T-cell (primary cell): ENCODE results near the gene TMEM236. TPM values are rescaled to one million over a fixed set of nuclear protein-coding genes. Genes with fewer than 3 reads are reported as not detected.

ENCODE experiments used
- ATAC-seq, 4 experiments: fragments of 200-7000 bp in 3 of 4; fragments of 150-1000 bp in 1 of 4; cut with Tn5 transposase; replicated peaks in 1 of 4; 1 replicate in 3 of 4; 2 replicates in 1 of 4; pipeline ENCODE4 v1.10.0; 2021; ENCODE audit warnings: moderate library complexity in 3 of 4, mild to moderate bottlenecking in 2 of 4, moderate number of reproducible peaks in 1 of 4
- CTCF ChIA-PET, 2 donors: fragments of 300-600 bp; sonication (Branson Sonifier 250); formaldehyde crosslinking; loops; one replicate each; lab custom pipeline; 2022; ENCODE audit warnings: antibody characterized with exemption in 2 of 2; lab: Charles Lee
- POLR2A ChIA-PET, 2 donors: fragments of 300-600 bp; sonication (Branson Sonifier 250); formaldehyde crosslinking; loops; one replicate each; lab custom pipeline; 2022; ENCODE audit warnings: antibody characterized with exemption in 2 of 2; lab: Charles Lee
- DNase-seq, 35 experiments: peaks; one replicate each; pipeline versions ENCODE4 v3.0.0 to v3.0.0-alpha.2; 2013 to 2023
- H3K27ac ChIP-seq: one replicate; pipeline ENCODE4 v1.5.1; 2013; ENCODE audit warnings: low read length
- H3K27me3 ChIP-seq, 2 experiments: replicated peaks in 1 of 2; 1 replicate in 1 of 2; 2 replicates in 1 of 2; pipeline versions ENCODE4 v1.6.1 to v1.7.0; 2013; ENCODE audit warnings: low read length in 1 of 2, mixed read lengths in 1 of 2; ENCODE audit not compliant: control insufficient read depth in 2 of 2, insufficient read depth in 2 of 2; ENCODE audit errors: extremely low read depth in 1 of 2
- H3K36me3 ChIP-seq, 2 donors: 1 replicate in 1 of 2; 2 replicates in 1 of 2; pipeline versions ENCODE4 v1.6.1 to v1.7.0; 2013; ENCODE audit warnings: low read length in 1 of 2; ENCODE audit not compliant: control insufficient read depth in 2 of 2, insufficient read depth in 1 of 2; ENCODE audit errors: extremely low read depth in 1 of 2
- H3K4me1 ChIP-seq, 2 experiments: 1 replicate in 1 of 2; 2 replicates in 1 of 2; pipeline versions ENCODE4 v1.6.1 to v1.7.0; 2013; ENCODE audit warnings: low read length in 2 of 2, mixed read lengths in 1 of 2; ENCODE audit not compliant: insufficient read depth in 2 of 2, control insufficient read depth in 1 of 2; ENCODE audit errors: extremely low read depth in 1 of 2
- H3K4me3 ChIP-seq, 2 donors: 1 replicate in 1 of 2; 2 replicates in 1 of 2; pipeline versions ENCODE4 v1.5.1 to v1.7.0; 2013; ENCODE audit warnings: mild to moderate bottlenecking in 2 of 2, low read length in 1 of 2, moderate library complexity in 1 of 2; ENCODE audit not compliant: control insufficient read depth in 1 of 2; ENCODE audit errors: extremely low read depth in 1 of 2
- H3K9me3 ChIP-seq: 2 replicates; pipeline ENCODE4 v1.7.0; 2013
- H3K27ac Mint-ChIP-seq, 2 donors: one replicate each; pipeline ENCODE4 v1.8.0; 2020 to 2021; ENCODE audit warnings: mild to moderate bottlenecking in 2 of 2, mixed read lengths in 2 of 2
- H3K27me3 Mint-ChIP-seq, 2 donors: one replicate each; pipeline ENCODE4 v1.8.0; 2021 to 2022; ENCODE audit warnings: mixed read lengths in 2 of 2
- H3K36me3 Mint-ChIP-seq: one replicate; pipeline ENCODE4 v1.8.0; 2021; ENCODE audit warnings: mixed read lengths
- H3K4me1 Mint-ChIP-seq, 3 donors: one replicate each; pipeline ENCODE4 v1.8.0; 2020 to 2022; ENCODE audit warnings: mixed read lengths in 3 of 3, mild to moderate bottlenecking in 1 of 3
- H3K4me3 Mint-ChIP-seq, 3 donors: one replicate each; pipeline ENCODE4 v1.8.0; 2020 to 2022; ENCODE audit warnings: mild to moderate bottlenecking in 3 of 3, mixed read lengths in 3 of 3, moderate library complexity in 3 of 3
- H3K9me3 Mint-ChIP-seq, 3 donors: one replicate each; pipeline ENCODE4 v1.8.0; 2020 to 2022; ENCODE audit warnings: mixed read lengths in 3 of 3
- WGBS: methylation state at CpG from one replicate; pipeline ENCODE4 v1.1.5; 2013; ENCODE audit warnings: missing lambda C conversion rate; ENCODE audit not compliant: insufficient coverage; 5-methylcytosine and 5-hydroxymethylcytosine counted together
- total RNA-seq, 35 experiments: library from RNA in 6 of 35; stranded (reverse) in 6 of 35; fragments of 120-200 nt in 1 of 35; gene quantifications; one replicate each; pipeline versions ENCODE4 v1.2.1 to v1.2.4 and lab custom pipeline; 2013 to 2026

The TMEM236 gene
- total RNA-seq, 5 donors from 2014 or later (not counting 1 experiment from before 2014, with no cell fraction given) = 0.03 to 0.38 (median 0.07) TPM; not detected in 1

DNA sequence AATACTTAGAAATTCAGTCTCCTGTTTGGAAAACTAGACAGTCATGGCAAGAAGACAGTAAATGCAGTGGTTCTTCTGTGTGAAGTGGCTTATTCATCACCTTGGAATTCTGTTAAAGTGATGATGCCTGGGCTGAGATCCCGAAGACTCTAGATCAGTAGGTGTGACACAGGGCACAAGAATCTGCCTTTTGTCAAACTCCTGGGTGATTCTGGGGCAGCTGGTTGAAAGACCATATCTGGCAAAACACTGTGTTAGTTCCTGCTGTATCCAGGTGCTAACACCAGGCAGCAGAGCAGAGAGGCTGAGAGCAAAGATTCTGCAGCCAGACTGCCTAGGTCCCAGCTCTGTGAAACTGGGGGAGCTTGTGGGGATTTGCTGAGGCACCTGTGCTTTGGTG is 83.7 kb downstream of the TMEM236 start:
- H3K27ac Mint-ChIP-seq = no peak overlapping the region
- no peaks in the 10 kb centered on the region for H3K9me3 Mint-ChIP-seq
- 88% methylated on average over 1 of the region's 1 CpG for WGBS
- H3K27me3 Mint-ChIP-seq = peaks cover 6 to 8% of the 10 kb centered on the region in 2 donors
- no peak for ATAC-seq
- H3K36me3 ChIP-seq = no peaks in the 10 kb centered on the region
- no peaks in the 10 kb centered on the region for H3K36me3 Mint-ChIP-seq
- H3K9me3 ChIP-seq = no peaks in the 10 kb centered on the region
- H3K27me3 ChIP-seq = peaks cover 0 to 3% of the 10 kb centered on the region in 2 experiments
- no peak for DNase-seq
- H3K4me3 Mint-ChIP-seq = no peak overlapping the region
- H3K4me1 Mint-ChIP-seq = peaks cover 0 to 2% (median 0%) of the 10 kb centered on the region in 3 donors
- no peak overlapping the region for H3K27ac ChIP-seq
- no peak overlapping the region for H3K4me3 ChIP-seq
- POLR2A ChIA-PET = interaction anchor here in 1 of 2 donors (0.5 kb wide), 1 partner anchor 130 kb away, joined by 4 read pairs; no protein-coding TSS in a partner anchor
- no peaks in the 10 kb centered on the region for H3K4me1 ChIP-seq
- CTCF ChIA-PET = no interaction called here

DNA sequence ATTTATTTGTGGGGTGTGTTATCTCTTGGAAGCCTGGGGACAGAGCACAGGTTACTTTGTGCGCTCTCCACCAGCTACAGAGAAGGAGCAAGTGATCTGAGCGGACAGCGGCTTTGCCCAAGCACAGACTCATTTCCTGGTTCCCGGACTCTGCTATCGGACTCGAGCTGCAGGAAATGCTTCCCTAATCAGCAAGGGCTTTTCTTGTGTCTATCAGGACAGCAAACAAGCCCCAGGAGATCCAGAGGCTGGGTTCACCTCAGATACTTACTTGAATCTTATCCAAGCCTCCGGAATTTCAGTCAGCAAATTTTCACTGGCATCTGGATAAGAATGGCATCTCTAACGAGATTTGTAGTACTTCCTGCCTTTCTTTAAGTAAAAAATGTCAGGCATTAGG is 84.9 kb downstream of the TMEM236 start:
- H3K4me1 ChIP-seq = no peaks in the 10 kb centered on the region
- ChIA-PET CTCF (no interaction called here), POLR2A (no interaction called here)

DNA sequence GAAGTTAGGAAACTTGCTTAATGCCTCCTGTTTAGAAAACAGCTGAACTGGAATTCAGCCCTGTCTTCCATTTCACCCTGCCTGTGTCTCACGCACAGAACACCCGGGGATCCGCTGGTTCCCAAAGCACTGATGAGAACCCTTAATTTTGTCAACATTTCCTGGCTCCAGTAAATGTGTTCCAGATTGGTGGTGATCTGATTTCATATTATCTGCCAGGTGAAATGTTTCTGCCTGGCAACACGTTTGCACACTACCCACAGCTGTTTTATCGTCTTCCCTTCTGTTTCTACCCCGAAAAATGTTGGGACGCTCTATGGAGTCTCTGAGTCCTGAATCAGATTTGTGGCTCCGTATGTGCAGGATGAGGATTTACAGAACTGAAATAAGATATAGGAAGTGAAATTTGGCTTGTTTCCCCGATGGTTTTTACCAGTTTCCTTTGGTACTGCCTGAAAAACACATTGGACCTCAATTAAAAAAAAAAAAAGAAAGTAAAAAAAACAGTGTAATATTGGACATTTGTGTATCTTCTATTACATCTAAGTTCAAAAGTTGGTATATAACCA is 86.2 kb downstream of the TMEM236 start:
- Mint-ChIP-seq H3K9me3 (no peaks in the 10 kb centered on the region), H3K36me3 (no peaks in the 10 kb centered on the region), H3K27ac (no peak overlapping the region), H3K27me3 (peaks cover 6 to 8% of the 10 kb centered on the region in 2 donors), H3K4me1 (peaks cover 0 to 2% (median 0%) of the 10 kb centered on the region in 3 donors), H3K4me3 (no peak overlapping the region)
- ChIA-PET POLR2A (no interaction called here), CTCF (interaction anchor here in 1 of 2 donors (0.6 kb wide), 1 partner anchor 1686 kb away, joined by 3 read pairs; no protein-coding TSS in a partner anchor)
- no peak for DNase-seq
- no peaks in the 10 kb centered on the region for H3K36me3 ChIP-seq
- no peak overlapping the region for H3K27ac ChIP-seq
- no peaks in the 10 kb centered on the region for H3K9me3 ChIP-seq
- no peaks in the 10 kb centered on the region for H3K4me1 ChIP-seq
- H3K27me3 ChIP-seq = peaks cover 0 to 2% of the 10 kb centered on the region in 2 experiments
- H3K4me3 ChIP-seq = no peak overlapping the region
- no peak for ATAC-seq
- WGBS = 0% methylated on average over 1 of the region's 9 CpGs

More for the DNA sequence above, 84.9 kb downstream of the TMEM236 start:
- Histone ChIP-seq H3K27me3 (peaks cover 0 to 3% of the 10 kb centered on the region in 2 experiments), H3K27ac (no peak overlapping the region), H3K4me3 (no peak overlapping the region), H3K9me3 (no peaks in the 10 kb centered on the region), H3K36me3 (no peaks in the 10 kb centered on the region)
- no peaks in the 10 kb centered on the region for H3K9me3 Mint-ChIP-seq
- ATAC-seq (no peak), DNase-seq (no peak)
- H3K27ac Mint-ChIP-seq = no peak overlapping the region
- no peak overlapping the region for H3K4me3 Mint-ChIP-seq
- WGBS = 75% methylated on average over 7 of the region's 8 CpGs
- H3K27me3 Mint-ChIP-seq = peaks cover 6 to 8% of the 10 kb centered on the region in 2 donors
- peaks cover 0 to 2% (median 0%) of the 10 kb centered on the region in 3 donors for H3K4me1 Mint-ChIP-seq
- no peaks in the 10 kb centered on the region for H3K36me3 Mint-ChIP-seq

DNA sequence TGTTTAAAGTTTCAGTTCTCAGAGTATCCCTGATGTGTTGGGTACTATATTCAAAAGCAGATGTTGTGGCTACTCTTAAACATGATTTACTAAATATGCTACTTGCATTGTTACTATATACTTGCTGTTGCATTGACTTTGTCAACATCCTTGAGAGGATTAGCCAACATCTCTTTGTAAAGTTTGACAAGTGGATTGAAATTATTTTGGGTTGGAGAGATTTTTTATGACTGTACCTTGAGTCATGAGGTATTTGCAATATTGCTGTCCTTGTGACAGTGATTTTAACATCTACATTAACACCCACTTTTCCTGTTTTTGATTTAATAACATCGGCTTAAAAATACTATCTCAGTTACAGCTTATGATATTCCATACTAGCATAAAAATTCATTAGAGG is 89.0 kb downstream of the TMEM236 start:
- H3K27me3 Mint-ChIP-seq = peaks cover 6 to 17% of the 10 kb centered on the region in 2 donors
- ATAC-seq (no peak), DNase-seq (no peak)
- no peaks in the 10 kb centered on the region for H3K9me3 Mint-ChIP-seq
- H3K4me1 Mint-ChIP-seq = peaks cover 0 to 2% (median 0%) of the 10 kb centered on the region in 3 donors
- no peaks in the 10 kb centered on the region for H3K27me3 ChIP-seq
- POLR2A ChIA-PET = no interaction called here
- no peak overlapping the region for H3K27ac Mint-ChIP-seq
- H3K27ac ChIP-seq = no peak overlapping the region
- no peak overlapping the region for H3K4me3 ChIP-seq
- no peaks in the 10 kb centered on the region for H3K36me3 Mint-ChIP-seq
- no peak overlapping the region for H3K4me3 Mint-ChIP-seq
- no peaks in the 10 kb centered on the region for H3K4me1 ChIP-seq
- H3K9me3 ChIP-seq = no peaks in the 10 kb centered on the region
- CTCF ChIA-PET = no interaction called here
- no peaks in the 10 kb centered on the region for H3K36me3 ChIP-seq
- no CpG with 5 or more reads among the region's 1 CpG for WGBS

DNA sequence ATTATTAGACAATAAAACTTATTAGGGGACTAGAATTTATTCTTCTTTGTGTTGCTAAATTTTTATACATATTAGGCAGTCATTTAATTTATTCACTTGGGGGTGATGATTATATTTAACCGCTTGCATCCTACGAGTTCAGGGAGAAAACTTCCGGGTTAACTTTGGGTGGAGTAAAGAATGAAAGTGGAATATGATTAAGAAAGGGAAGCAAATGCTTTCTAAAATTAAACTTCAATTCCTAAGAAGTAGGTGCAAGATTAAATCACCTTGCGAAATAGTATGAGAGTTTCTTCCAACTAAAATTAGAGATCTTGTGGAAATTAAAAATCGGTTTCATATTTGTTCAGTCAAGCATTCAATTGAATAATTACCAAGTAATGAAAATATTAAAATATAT is 90.6 kb downstream of the TMEM236 start:
- no peak for ATAC-seq
- Mint-ChIP-seq H3K4me3 (no peak overlapping the region), H3K9me3 (no peaks in the 10 kb centered on the region), H3K27ac (no peak overlapping the region), H3K4me1 (no peaks in the 10 kb centered on the region), H3K27me3 (peaks cover 11 to 14% of the 10 kb centered on the region in 2 donors), H3K36me3 (no peaks in the 10 kb centered on the region)
- no peak for DNase-seq
- Histone ChIP-seq H3K27ac (no peak overlapping the region), H3K36me3 (no peaks in the 10 kb centered on the region), H3K4me3 (no peak overlapping the region), H3K27me3 (no peaks in the 10 kb centered on the region), H3K4me1 (no peaks in the 10 kb centered on the region), H3K9me3 (no peaks in the 10 kb centered on the region)
- no CpG with 5 or more reads among the region's 5 CpGs for WGBS
- POLR2A ChIA-PET = no interaction called here
- CTCF ChIA-PET = no interaction called here

DNA sequence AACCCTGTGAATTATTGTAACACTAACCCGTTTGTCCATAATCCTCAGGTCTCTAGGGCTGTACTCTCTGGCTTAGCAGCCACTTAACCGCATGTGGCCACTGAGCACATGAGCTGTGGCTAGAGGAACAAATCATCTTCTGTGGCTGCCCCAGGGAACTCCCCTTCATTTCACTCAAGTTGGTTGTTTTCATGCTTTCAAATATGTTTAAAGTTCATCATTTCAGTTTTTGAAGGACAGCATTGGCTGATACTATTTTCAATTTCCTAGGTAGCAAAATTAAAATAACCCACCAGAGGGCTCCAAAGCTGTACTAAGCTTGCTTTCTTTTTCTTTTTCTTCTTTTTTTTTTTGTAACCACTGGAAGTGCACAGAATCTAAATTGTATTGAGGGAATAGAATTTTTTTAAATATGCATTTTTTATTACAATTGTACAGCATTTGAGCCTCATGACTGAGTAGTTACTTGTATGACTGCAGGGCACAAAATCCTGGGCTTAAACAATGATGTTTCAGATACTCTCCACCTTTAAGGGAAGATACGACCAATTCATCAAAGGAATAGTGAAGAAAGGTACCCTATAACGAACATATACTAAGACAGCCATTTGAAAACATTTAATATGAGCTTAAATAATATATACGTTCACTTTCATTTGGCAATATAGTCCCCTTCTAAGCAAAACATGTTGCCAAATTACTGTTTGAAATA is 95.7 kb downstream of the TMEM236 start:
- H3K9me3 Mint-ChIP-seq = no peaks in the 10 kb centered on the region
- Histone ChIP-seq H3K27me3 (no peaks in the 10 kb centered on the region), H3K4me3 (no peak overlapping the region), H3K36me3 (no peaks in the 10 kb centered on the region), H3K9me3 (no peaks in the 10 kb centered on the region), H3K4me1 (no peaks in the 10 kb centered on the region), H3K27ac (no peak overlapping the region)
- H3K27ac Mint-ChIP-seq = no peak overlapping the region
- DNase-seq (peak in 1 of 35 experiments; percentile 11), ATAC-seq (no peak)
- 50% methylated on average over 2 of the region's 5 CpGs for WGBS
- peaks cover 0 to 3% (median 2%) of the 10 kb centered on the region in 3 donors for H3K4me1 Mint-ChIP-seq
- CTCF ChIA-PET = interaction anchor here (0.6 to 1.1 kb wide), 5 partner anchors 10 to 591 kb away, joined by 3 to 4 read pairs (median 4); no protein-coding TSS in a partner anchor
- no peak overlapping the region for H3K4me3 Mint-ChIP-seq
- peaks cover 7 to 9% of the 10 kb centered on the region in 2 donors for H3K27me3 Mint-ChIP-seq
- no peaks in the 10 kb centered on the region for H3K36me3 Mint-ChIP-seq
- POLR2A ChIA-PET = interaction anchor here in 1 of 2 donors (0.6 kb wide), 1 partner anchor 56 kb away, joined by 3 read pairs; no protein-coding TSS in a partner anchor
